ENCODE results near the gene TBC1D10B.

TBC1D10B gene

GRCh38 chr16:30372038-30372712 lies 1.9 kb upstream of the TBC1D10B start:
- no peak for DNase-seq

- no peak for DNase-seq
Observed at GRCh38 chr16:30371248-30371816, 1.0 kb upstream of the TBC1D10B start.

GRCh38 chr16:30369938-30370455 lies 297 bp downstream of the TBC1D10B start:
- no peak for DNase-seq

- peak in 1 of 2 experiments; percentile 46 for DNase-seq
Observed at GRCh38 chr16:30369091-30369937, 980 bp downstream of the TBC1D10B start.

GRCh38 chr16:30368792-30369090 lies 1.6 kb downstream of the TBC1D10B start:
- DNase-seq, result no peak

- no peak for DNase-seq
Observed at GRCh38 chr16:30368122-30368791, 2.0 kb downstream of the TBC1D10B start.

- no peak for DNase-seq
Observed at GRCh38 chr16:30367349-30368009, 2.8 kb downstream of the TBC1D10B start.

GRCh38 chr16:30366511-30366910 lies 3.8 kb downstream of the TBC1D10B start:
- no peak for DNase-seq

- no peak for DNase-seq
Observed at GRCh38 chr16:30365200-30365599, 5.1 kb downstream of the TBC1D10B start.

GRCh38 chr16:30361180-30361579 lies 9.1 kb downstream of the TBC1D10B start:
- DNase-seq, result no peak

GRCh38 chr16:30359871-30360170 lies 10.5 kb downstream of the TBC1D10B start:
- DNase-seq, result no peak

GRCh38 chr16:30358990-30359870 lies 11.1 kb downstream of the TBC1D10B start:
- no peak for DNase-seq

GRCh38 chr16:30358577-30358936 lies 11.7 kb downstream of the TBC1D10B start:
- no peak for DNase-seq

- no peak for DNase-seq
Observed at GRCh38 chr16:30357715-30358576, 12.3 kb downstream of the TBC1D10B start.

GRCh38 chr16:30357085-30357714 lies 13.1 kb downstream of the TBC1D10B start:
- no peak for DNase-seq

GRCh38 chr16:30356401-30357084 lies 13.8 kb downstream of the TBC1D10B start:
- DNase-seq, result no peak

- DNase-seq, result no peak
Observed at GRCh38 chr16:30355954-30356308, 14.4 kb downstream of the TBC1D10B start.

GRCh38 chr16:30355144-30355953 lies 14.9 kb downstream of the TBC1D10B start, which contains the start of gene CD2BP2:
TSS of gene CD2BP2 (minus strand) at chr16:30355308. CDS start at chr16:30354681, 627 bp downstream.
- DNase-seq, result peak; percentile 98

Measured in NCI-H526 (cell line).